ENCODE measurements around the gene KAT8.

The KAT8 gene

GRCh38 chr16:31080035-31080629, 37.3 kb upstream of the KAT8 start:
- CTCF ChIA-PET: interaction anchor here (1.0 kb wide), 1 partner anchor 62 kb away, joined by 4 read pairs; no protein-coding TSS in a partner anchor
- peaks cover 0 to 78% of the 10 kb centered on the region in 2 experiments; a peak in 1 of 3 replicates for H3K36me3 ChIP-seq (ENCODE audit: control insufficient read depth in 2 of 2, insufficient read depth in 1 of 2, low read length in 2 of 2)
- no peaks in the 10 kb centered on the region for H3K9me3 ChIP-seq (ENCODE audit: control insufficient read depth, insufficient read depth, low read depth, low read length)
- no peak for TF ChIP-seq ZNF623 (tag by site-specific recombination; IDR thresholded peaks at IDR 0.05)
- no peak for TF ChIP-seq ZNF416 (tag by site-specific recombination; IDR thresholded peaks at IDR 0.05)
- TF ChIP-seq ZNF658 (tag by site-specific recombination; IDR thresholded peaks at IDR 0.05): no peak
- no peak for TF ChIP-seq ZNF596 (tag by site-specific recombination; IDR thresholded peaks at IDR 0.05)
- no peak for TF ChIP-seq GLI4 (tag by site-specific recombination; IDR thresholded peaks at IDR 0.05)
- TF ChIP-seq ZNF184 (tag by site-specific recombination; IDR thresholded peaks at IDR 0.05): no peak
- no peak for TF ChIP-seq ZNF600 (tag by site-specific recombination; IDR thresholded peaks at IDR 0.05)
- no peak for TF ChIP-seq ZNF560 (tag by site-specific recombination; IDR thresholded peaks at IDR 0.05; ENCODE audit: borderline replicate concordance)
- TF ChIP-seq, protein P1, sequence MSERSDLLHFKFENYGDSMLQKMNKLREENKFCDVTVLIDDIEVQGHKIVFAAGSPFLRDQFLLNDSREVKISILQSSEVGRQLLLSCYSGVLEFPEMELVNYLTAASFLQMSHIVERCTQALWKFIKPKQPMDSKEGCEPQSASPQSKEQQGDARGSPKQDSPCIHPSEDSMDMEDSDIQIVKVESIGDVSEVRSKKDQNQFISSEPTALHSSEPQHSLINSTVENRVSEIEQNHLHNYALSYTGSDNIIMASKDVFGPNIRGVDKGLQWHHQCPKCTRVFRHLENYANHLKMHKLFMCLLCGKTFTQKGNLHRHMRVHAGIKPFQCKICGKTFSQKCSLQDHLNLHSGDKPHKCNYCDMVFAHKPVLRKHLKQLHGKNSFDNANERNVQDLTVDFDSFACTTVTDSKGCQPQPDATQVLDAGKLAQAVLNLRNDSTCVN (tag by site-specific recombination; optimal IDR thresholded peaks at IDR 0.05): no peak
- TF ChIP-seq, protein P2, sequence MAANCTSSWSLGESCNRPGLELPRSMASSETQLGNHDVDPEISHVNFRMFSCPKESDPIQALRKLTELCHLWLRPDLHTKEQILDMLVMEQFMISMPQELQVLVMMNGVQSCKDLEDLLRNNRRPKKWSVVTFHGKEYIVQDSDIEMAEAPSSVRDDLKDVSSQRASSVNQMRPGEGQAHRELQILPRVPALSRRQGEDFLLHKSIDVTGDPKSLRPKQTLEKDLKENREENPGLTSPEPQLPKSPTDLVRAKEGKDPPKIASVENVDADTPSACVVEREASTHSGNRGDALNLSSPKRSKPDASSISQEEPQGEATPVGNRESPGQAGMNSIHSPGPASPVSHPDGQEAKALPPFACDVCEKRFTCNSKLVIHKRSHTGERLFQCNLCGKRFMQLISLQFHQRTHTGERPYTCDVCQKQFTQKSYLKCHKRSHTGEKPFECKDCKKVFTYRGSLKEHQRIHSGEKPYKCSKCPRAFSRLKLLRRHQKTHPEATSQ (tag by site-specific recombination; IDR thresholded peaks at IDR 0.05): no peak
- no peak overlapping the region for H3K27ac ChIP-seq (ENCODE audit: extremely low read depth, low read depth, low read length)
- H3K4me1 ChIP-seq (ENCODE audit: control insufficient read depth, insufficient read depth, low read length): no peaks in the 10 kb centered on the region
- POLR2A ChIA-PET: interaction anchor here (0.5 to 1.7 kb wide), 4 partner anchors 13 to 42 kb away, joined by 3 to 4 read pairs (median 3); partner anchors contain the start of genes KAT8 and VKORC1
- no peak overlapping the region for H3K4me3 ChIP-seq (ENCODE audit: low read depth, low read length)

GRCh38 chr16:31080756-31081419, 36.6 kb upstream of the KAT8 start:
- Histone ChIP-seq H3K9me3 (ENCODE audit: control insufficient read depth, insufficient read depth, low read depth, low read length) (no peaks in the 10 kb centered on the region), H3K36me3 (ENCODE audit: control insufficient read depth in 2 of 2, insufficient read depth in 1 of 2, low read length in 2 of 2) (peaks cover 0 to 81% of the 10 kb centered on the region in 2 experiments; a peak in 1 of 3 replicates), H3K4me1 (ENCODE audit: control insufficient read depth, insufficient read depth, low read length) (no peaks in the 10 kb centered on the region), H3K4me3 (ENCODE audit: low read depth, low read length) (no peak overlapping the region), H3K27ac (ENCODE audit: extremely low read depth, low read depth, low read length) (no peak overlapping the region)
- CTCF ChIA-PET: no interaction called here
- POLR2A ChIA-PET: no interaction called here
- TF ChIP-seq ZNF324 (tag by site-specific recombination; IDR thresholded peaks at IDR 0.05) (no peak), ZNF335 (tag by site-specific recombination; conservative IDR thresholded peaks at IDR 0.05) (peak; percentile 34; the same call in 1 of the 2 replicates), ZBTB1 (tag by site-specific recombination; IDR thresholded peaks at IDR 0.05) (no peak)

- no peaks in the 10 kb centered on the region for H3K9me3 ChIP-seq (ENCODE audit: control insufficient read depth, insufficient read depth, low read depth, low read length)
- CTCF ChIA-PET: no interaction called here
- H3K36me3 ChIP-seq (ENCODE audit: control insufficient read depth in 2 of 2, insufficient read depth in 1 of 2, low read length in 2 of 2): peaks cover 0 to 75% of the 10 kb centered on the region in 2 experiments; a peak in 1 of 3 replicates
- no peak overlapping the region for H3K27ac ChIP-seq (ENCODE audit: extremely low read depth, low read depth, low read length)
- H3K4me3 ChIP-seq (ENCODE audit: low read depth, low read length): no peak overlapping the region
- POLR2A ChIA-PET: no interaction called here
- H3K4me1 ChIP-seq (ENCODE audit: control insufficient read depth, insufficient read depth, low read length): no peaks in the 10 kb centered on the region
- TF ChIP-seq ZNF214 (tag by site-specific recombination; IDR thresholded peaks at IDR 0.05; ENCODE audit: borderline replicate concordance) (no peak), OVOL3 (tag by site-specific recombination; IDR thresholded peaks at IDR 0.05) (no peak), ZSCAN23 (tag by site-specific recombination; IDR thresholded peaks at IDR 0.05) (no peak), ZNF433 (tag by site-specific recombination; IDR thresholded peaks at IDR 0.05; ENCODE audit: low read depth) (no peak), ZNF830 (tag by site-specific recombination; IDR thresholded peaks at IDR 0.05; ENCODE audit: low read depth) (no peak)
- TF ChIP-seq, protein P3, sequence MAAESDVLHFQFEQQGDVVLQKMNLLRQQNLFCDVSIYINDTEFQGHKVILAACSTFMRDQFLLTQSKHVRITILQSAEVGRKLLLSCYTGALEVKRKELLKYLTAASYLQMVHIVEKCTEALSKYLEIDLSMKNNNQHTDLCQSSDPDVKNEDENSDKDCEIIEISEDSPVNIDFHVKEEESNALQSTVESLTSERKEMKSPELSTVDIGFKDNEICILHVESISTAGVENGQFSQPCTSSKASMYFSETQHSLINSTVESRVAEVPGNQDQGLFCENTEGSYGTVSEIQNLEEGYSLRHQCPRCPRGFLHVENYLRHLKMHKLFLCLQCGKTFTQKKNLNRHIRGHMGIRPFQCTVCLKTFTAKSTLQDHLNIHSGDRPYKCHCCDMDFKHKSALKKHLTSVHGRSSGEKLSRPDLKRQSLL (tag by site-specific recombination; IDR thresholded peaks at IDR 0.05): no peak
- TF ChIP-seq, protein P4, sequence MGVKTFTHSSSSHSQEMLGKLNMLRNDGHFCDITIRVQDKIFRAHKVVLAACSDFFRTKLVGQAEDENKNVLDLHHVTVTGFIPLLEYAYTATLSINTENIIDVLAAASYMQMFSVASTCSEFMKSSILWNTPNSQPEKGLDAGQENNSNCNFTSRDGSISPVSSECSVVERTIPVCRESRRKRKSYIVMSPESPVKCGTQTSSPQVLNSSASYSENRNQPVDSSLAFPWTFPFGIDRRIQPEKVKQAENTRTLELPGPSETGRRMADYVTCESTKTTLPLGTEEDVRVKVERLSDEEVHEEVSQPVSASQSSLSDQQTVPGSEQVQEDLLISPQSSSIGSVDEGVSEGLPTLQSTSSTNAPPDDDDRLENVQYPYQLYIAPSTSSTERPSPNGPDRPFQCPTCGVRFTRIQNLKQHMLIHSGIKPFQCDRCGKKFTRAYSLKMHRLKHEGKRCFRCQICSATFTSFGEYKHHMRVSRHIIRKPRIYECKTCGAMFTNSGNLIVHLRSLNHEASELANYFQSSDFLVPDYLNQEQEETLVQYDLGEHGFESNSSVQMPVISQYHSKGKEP (tag by site-specific recombination; IDR thresholded peaks at IDR 0.05): no peak
- TF ChIP-seq, protein P5, sequence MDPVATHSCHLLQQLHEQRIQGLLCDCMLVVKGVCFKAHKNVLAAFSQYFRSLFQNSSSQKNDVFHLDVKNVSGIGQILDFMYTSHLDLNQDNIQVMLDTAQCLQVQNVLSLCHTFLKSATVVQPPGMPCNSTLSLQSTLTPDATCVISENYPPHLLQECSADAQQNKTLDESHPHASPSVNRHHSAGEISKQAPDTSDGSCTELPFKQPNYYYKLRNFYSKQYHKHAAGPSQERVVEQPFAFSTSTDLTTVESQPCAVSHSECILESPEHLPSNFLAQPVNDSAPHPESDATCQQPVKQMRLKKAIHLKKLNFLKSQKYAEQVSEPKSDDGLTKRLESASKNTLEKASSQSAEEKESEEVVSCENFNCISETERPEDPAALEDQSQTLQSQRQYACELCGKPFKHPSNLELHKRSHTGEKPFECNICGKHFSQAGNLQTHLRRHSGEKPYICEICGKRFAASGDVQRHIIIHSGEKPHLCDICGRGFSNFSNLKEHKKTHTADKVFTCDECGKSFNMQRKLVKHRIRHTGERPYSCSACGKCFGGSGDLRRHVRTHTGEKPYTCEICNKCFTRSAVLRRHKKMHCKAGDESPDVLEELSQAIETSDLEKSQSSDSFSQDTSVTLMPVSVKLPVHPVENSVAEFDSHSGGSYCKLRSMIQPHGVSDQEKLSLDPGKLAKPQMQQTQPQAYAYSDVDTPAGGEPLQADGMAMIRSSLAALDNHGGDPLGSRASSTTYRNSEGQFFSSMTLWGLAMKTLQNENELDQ (tag by site-specific recombination; IDR thresholded peaks at IDR 0.05; ENCODE audit: low read depth): no peak
Observed at GRCh38 chr16:31081428-31082351, 35.8 kb upstream of the KAT8 start.

Measured in HEK293 (cell line).